Vagina (tissue), 2 donors: Measurements from ENCODE around the gene FBXW11.

Source experiments
- CTCF ChIP-seq, 3 experiments: fragments of 450-650 bp in 2 of 3; fragments of 200-600 bp in 1 of 3; sonication (generic) in 1 of 3; IDR thresholded peaks; one replicate each; pipeline ENCODE4 v1.5.1; 2017 to 2019; ENCODE audit warnings: antibody characterized with exemption in 3 of 3, mild to moderate bottlenecking in 2 of 3, moderate library complexity in 2 of 3
- POLR2A ChIP-seq, 2 donors: fragments of 450-650 bp; IDR thresholded peaks; one replicate each; pipeline ENCODE4 v1.6.1; 2017; ENCODE audit warnings: antibody characterized with exemption in 2 of 2, mild to moderate bottlenecking in 2 of 2, moderate library complexity in 2 of 2
- POLR2AphosphoS5 ChIP-seq, 2 donors: sonication (generic); formaldehyde crosslinking; IDR thresholded peaks; one replicate each; pipeline ENCODE4 v1.9.0; 2017; ENCODE audit warnings: antibody characterized with exemption in 2 of 2, mild to moderate bottlenecking in 2 of 2, low read depth in 1 of 2; ENCODE audit not compliant: insufficient read depth in 1 of 2

- no peak for TF ChIP-seq POLR2A (IDR thresholded peaks at IDR 0.05)
- no peak for TF ChIP-seq POLR2AphosphoS5 (IDR thresholded peaks at IDR 0.05; ENCODE audit: insufficient read depth in 1 of 2, low read depth in 1 of 2)
- TF ChIP-seq CTCF (IDR thresholded peaks at IDR 0.05), result no peak
Observed at GRCh38 chr5:172046593-172046992, 40.2 kb upstream of the FBXW11 start.
